Ovary (tissue), 9 donors: ENCODE data around the gene C16orf92. TPM values are rescaled to one million over a fixed set of nuclear protein-coding genes. Genes with fewer than 3 reads are reported as not detected.
A peak's percentile ranks its signal among the peaks of the same experiment; 100 is the strongest.

Source experiments
- DNase-seq, 5 donors: peaks; one replicate each; pipeline ENCODE4 v3.0.0-alpha.2; 2019 to 2020
- H3K27ac ChIP-seq, 2 donors: fragments of 200-600 bp; one replicate each; pipeline versions ENCODE4 v1.5.1 to v1.8.0; 2019 to 2022
- H3K27me3 ChIP-seq: fragments of 200-600 bp; one replicate; pipeline ENCODE4 v1.8.0; 2022
- H3K36me3 ChIP-seq: fragments of 200-600 bp; sonication (generic); one replicate; pipeline ENCODE4 v1.5.1; 2019
- H3K4me1 ChIP-seq: one replicate; pipeline ENCODE4 v1.8.1; 2013; ENCODE audit warnings: mild to moderate bottlenecking, moderate library complexity; ENCODE audit not compliant: insufficient read depth
- H3K4me3 ChIP-seq: fragments of 200-600 bp; sonication (generic); one replicate; pipeline ENCODE4 v1.5.1; 2017
- H3K9me3 ChIP-seq, 2 donors: fragments of 200-600 bp in 1 of 2; sonication (generic) in 1 of 2; one replicate each; pipeline versions ENCODE4 v1.5.1 to v1.8.1; 2013 to 2019; ENCODE audit warnings: mild to moderate bottlenecking in 1 of 2, moderate library complexity in 1 of 2
- EP300 ChIP-seq: sonication (generic); formaldehyde crosslinking; IDR thresholded peaks from one replicate; pipeline ENCODE4 v1.6.1; 2017; ENCODE audit warnings: antibody characterized with exemption
- POLR2A ChIP-seq: fragments of 450-650 bp; IDR thresholded peaks from one replicate; pipeline ENCODE4 v1.6.1; 2017; ENCODE audit warnings: antibody characterized with exemption, mild to moderate bottlenecking, moderate library complexity
- WGBS, 3 donors: extraction: QIAGEN DNeasy Blood & Tissue Kit in 1 of 3; methylation state at CpG; one replicate each; pipeline versions ENCODE4 v1.1.5 to v1.1.7; 2013 to 2017; 5-methylcytosine and 5-hydroxymethylcytosine counted together
- intact Hi-C, 4 donors: fragments of 100-400 bp; cut with DNase I; formaldehyde crosslinking; loops; one replicate each; pipeline versions ENCODE4 v1.11.0 to v1.15.1; 2022 to 2023
- polyA plus RNA-seq, 2 donors: library from polyadenylated mRNA; stranded (reverse); fragments of 200-250 nt in 1 of 2; fragments of 350-450 nt in 1 of 2; fragmentation: Illumina TruSeq in 1 of 2; extraction: RNeasy Lipid Tissue Mini Kit (QIAGEN cat#74804) in 1 of 2; gene quantifications; one replicate each; pipeline ENCODE4 v1.2.3, GENCODE V29; 2013 to 2014
- total RNA-seq, 7 donors: library from RNA; depleted of rRNA in 2 of 7; stranded (reverse); fragments of >200 nt in 2 of 7; fragmentation: NEBNext Ultra II Directional in 3 of 7; extraction: Animal tissue kit (Norgen Biotek cat#: 25700) in 3 of 7; gene quantifications; one replicate each; pipeline versions ENCODE4 v1.1.0 to v1.2.4, GENCODE V29; 2016 to 2023
- TF ChIP-seq, protein P1 (sequence below), 3 donors: fragments of 450-650 bp in 2 of 3; fragments of 200-600 bp in 1 of 3; IDR thresholded peaks; one replicate each; pipeline versions ENCODE4 v1.5.1 to v1.8.0; 2016 to 2022; ENCODE audit warnings: antibody characterized with exemption in 3 of 3, mild to moderate bottlenecking in 1 of 3
- donor health status: DM: no; HTN: no; CAD: no; lungs with moderate emphysema.
- donor health status: DM: no; HTN: no; CAD: no.
- donor health status: Bipolar disorder and iron deficiency.
- donor health status: DM: yes; HTN: yes; CAD: no.
- donor health status: DM: no; HTN: no; CAD: no.
- donor health status: DM: yes; HTN: yes; CAD: no.

The C16orf92 gene
- total and polyA plus RNA-seq, 9 donors, result not detected

DNA sequence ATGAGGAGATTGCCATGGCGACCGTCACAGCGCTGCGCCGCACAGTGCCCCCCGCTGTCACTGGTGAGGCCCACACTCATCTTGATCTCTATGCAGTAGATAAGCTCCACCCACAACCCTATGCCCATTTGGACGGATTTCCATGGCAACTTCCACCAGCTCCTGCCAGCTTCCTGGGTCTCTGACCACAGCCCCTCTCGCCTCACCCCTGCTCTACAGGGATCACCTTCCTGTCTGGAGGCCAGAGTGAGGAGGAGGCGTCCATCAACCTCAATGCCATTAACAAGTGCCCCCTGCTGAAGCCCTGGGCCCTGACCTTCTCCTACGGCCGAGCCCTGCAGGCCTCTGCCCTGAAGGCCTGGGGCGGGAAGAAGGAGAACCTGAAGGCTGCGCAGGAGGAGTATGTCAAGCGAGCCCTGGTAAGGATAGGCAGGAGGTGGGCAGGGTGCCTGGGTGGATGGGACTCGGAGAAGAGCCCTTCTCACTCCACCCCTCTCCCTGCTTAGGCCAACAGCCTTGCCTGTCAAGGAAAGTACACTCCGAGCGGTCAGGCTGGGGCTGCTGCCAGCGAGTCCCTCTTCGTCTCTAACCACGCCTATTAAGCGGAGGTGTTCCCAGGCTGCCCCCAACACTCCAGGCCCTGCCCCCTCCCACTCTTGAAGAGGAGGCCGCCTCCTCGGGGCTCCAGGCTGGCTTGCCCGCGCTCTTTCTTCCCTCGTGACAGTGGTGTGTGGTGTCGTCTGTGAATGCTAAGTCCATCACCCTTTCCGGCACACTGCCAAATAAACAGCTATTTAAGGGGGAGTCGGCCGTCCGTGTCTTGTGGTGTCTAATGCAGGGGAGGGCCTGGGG, 46.8 kb downstream of the C16orf92 start:
- DNase-seq, result peak; percentile 50 to 80 (median 59)

DNA sequence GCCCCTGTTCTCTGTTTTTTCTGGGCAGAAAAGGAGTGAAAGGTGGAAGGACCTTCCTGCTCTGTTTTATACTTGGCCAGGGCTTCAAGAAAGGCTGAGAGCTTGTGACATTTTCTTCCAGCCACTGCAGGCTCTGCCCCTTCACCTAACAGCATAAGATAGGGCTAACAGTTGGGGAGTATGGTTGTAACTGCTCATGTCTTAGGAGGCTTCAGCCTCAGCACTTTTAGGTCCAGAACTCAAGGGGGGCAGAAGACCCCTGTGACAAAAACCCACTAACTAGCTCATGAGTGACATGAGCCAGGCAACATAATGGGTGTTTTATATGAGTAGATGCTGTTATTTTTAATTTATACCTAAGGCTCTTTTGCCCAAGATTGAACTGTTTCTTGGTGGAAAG, 47.5 kb downstream of the C16orf92 start:
- TF ChIP-seq POLR2A (no peak), EP300 (no peak)
- TF ChIP-seq, protein P1, sequence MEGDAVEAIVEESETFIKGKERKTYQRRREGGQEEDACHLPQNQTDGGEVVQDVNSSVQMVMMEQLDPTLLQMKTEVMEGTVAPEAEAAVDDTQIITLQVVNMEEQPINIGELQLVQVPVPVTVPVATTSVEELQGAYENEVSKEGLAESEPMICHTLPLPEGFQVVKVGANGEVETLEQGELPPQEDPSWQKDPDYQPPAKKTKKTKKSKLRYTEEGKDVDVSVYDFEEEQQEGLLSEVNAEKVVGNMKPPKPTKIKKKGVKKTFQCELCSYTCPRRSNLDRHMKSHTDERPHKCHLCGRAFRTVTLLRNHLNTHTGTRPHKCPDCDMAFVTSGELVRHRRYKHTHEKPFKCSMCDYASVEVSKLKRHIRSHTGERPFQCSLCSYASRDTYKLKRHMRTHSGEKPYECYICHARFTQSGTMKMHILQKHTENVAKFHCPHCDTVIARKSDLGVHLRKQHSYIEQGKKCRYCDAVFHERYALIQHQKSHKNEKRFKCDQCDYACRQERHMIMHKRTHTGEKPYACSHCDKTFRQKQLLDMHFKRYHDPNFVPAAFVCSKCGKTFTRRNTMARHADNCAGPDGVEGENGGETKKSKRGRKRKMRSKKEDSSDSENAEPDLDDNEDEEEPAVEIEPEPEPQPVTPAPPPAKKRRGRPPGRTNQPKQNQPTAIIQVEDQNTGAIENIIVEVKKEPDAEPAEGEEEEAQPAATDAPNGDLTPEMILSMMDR (IDR thresholded peaks at IDR 0.05), result no peak
- peak overlapping the region in 1 of 2 donors; percentile 17 for H3K27ac ChIP-seq
- no peaks in the 10 kb centered on the region for H3K27me3 ChIP-seq
- intact Hi-C loops, result no loop called here
- no peaks in the 10 kb centered on the region for H3K9me3 ChIP-seq
- H3K4me1 ChIP-seq, result peaks cover 17% of the 10 kb centered on the region
- H3K36me3 ChIP-seq, result no peaks in the 10 kb centered on the region
- H3K4me3 ChIP-seq, result no peak overlapping the region
- no peak for DNase-seq

More for the DNA sequence above, 46.8 kb downstream of the C16orf92 start:
- 35 to 38% (median 35%) methylated on average over 28 to 31 of the region's 31 CpGs for WGBS, 3 donors
- no peaks in the 10 kb centered on the region for H3K36me3 ChIP-seq
- H3K27me3 ChIP-seq, result no peaks in the 10 kb centered on the region
- peak overlapping the region; percentile 15 to 17 for H3K27ac ChIP-seq
- no peaks in the 10 kb centered on the region for H3K9me3 ChIP-seq
- TF ChIP-seq, protein P1 (IDR thresholded peaks at IDR 0.05), result no peak
- TF ChIP-seq EP300 (no peak), POLR2A (no peak)
- intact Hi-C loops, result loop anchor here in 1 of 4 donors (10.0 kb wide), 1 partner anchor 335 kb away; the partner anchor contains the start of gene ZNF771
- H3K4me1 ChIP-seq, result peaks cover 15% of the 10 kb centered on the region
- H3K4me3 ChIP-seq, result no peak overlapping the region

Other genes with a start within 250 kb of the C16orf92 start
- gene ZG16, start 244.9 kb upstream of the C16orf92 start, total RNA-seq, result under 1 TPM in 3 of 7 donors, not detected in 4; 0.07 to 0.48 (median 0.15) TPM
- gene ZG16, start 244.9 kb upstream of the C16orf92 start, polyA plus RNA-seq, result not detected
- 10 to 100 TPM; 15.9 to 31.0 (median 20.7) TPM for gene KIF22, start 232.4 kb upstream of the C16orf92 start, total RNA-seq
- gene KIF22, start 232.4 kb upstream of the C16orf92 start, polyA plus RNA-seq, result 10 to 100 TPM; 14.4 to 30.6 TPM
- 100 to 1,000 TPM in 5 of 7 donors, 10 to 100 TPM in 2; 50.6 to 256 (median 192) TPM for gene MAZ, start 216.7 kb upstream of the C16orf92 start, total RNA-seq
- gene MAZ, start 216.7 kb upstream of the C16orf92 start, polyA plus RNA-seq, result 100 to 1,000 TPM; 105 to 152 TPM
- gene PRRT2, start 211.0 kb upstream of the C16orf92 start, total RNA-seq, result 10 to 100 TPM; 26.0 to 64.5 (median 36.0) TPM
- 10 to 100 TPM in 1 of 2 donors, 1 to 10 TPM in 1; 6.3 to 28.6 TPM for gene PRRT2, start 211.0 kb upstream of the C16orf92 start, polyA plus RNA-seq
- 10 to 100 TPM; 41.3 to 83.6 (median 66.6) TPM for gene PAGR1, start 207.0 kb upstream of the C16orf92 start, total RNA-seq
- gene PAGR1, start 207.0 kb upstream of the C16orf92 start, polyA plus RNA-seq, result 10 to 100 TPM; 13.9 to 63.3 TPM
- gene MVP, start 202.7 kb upstream of the C16orf92 start, total RNA-seq, result 100 to 1,000 TPM in 6 of 7 donors, 10 to 100 TPM in 1; 74.2 to 191 (median 138) TPM
- gene MVP, start 202.7 kb upstream of the C16orf92 start, polyA plus RNA-seq, result 10 to 100 TPM; 56.4 to 93.3 TPM
- gene CDIPT, start 160.0 kb upstream of the C16orf92 start, total RNA-seq, result 100 to 1,000 TPM in 4 of 7 donors, 10 to 100 TPM in 3; 88.2 to 121 (median 110) TPM
- gene CDIPT, start 160.0 kb upstream of the C16orf92 start, polyA plus RNA-seq, result 100 to 1,000 TPM in 1 of 2 donors, 10 to 100 TPM in 1; 47.6 to 145 TPM
- 10 to 100 TPM in 1 of 7 donors, 1 to 10 TPM in 5, under 1 TPM in 1; 0.73 to 13.3 (median 3.1) TPM for gene SEZ6L2, start 123.6 kb upstream of the C16orf92 start, total RNA-seq
- gene SEZ6L2, start 123.6 kb upstream of the C16orf92 start, polyA plus RNA-seq, result 1 to 10 TPM; 2.9 to 5.1 TPM
- gene ASPHD1, start 122.7 kb upstream of the C16orf92 start, total RNA-seq, result 1 to 10 TPM in 5 of 7 donors, under 1 TPM in 1, not detected in 1; 0.53 to 7.8 (median 1.6) TPM
- gene ASPHD1, start 122.7 kb upstream of the C16orf92 start, polyA plus RNA-seq, result 1 to 10 TPM in 1 of 2 donors, under 1 TPM in 1; 0.38 to 1.1 TPM
- gene KCTD13, start 97.0 kb upstream of the C16orf92 start, total RNA-seq, result 10 to 100 TPM; 18.4 to 36.8 (median 25.5) TPM
- 10 to 100 TPM in 1 of 2 donors, 1 to 10 TPM in 1; 7.0 to 16.3 TPM for gene KCTD13, start 97.0 kb upstream of the C16orf92 start, polyA plus RNA-seq
- gene TMEM219, start 61.1 kb upstream of the C16orf92 start, total RNA-seq, result 100 to 1,000 TPM in 3 of 7 donors, 10 to 100 TPM in 4; 81.3 to 143 (median 87.4) TPM
- 100 to 1,000 TPM in 1 of 2 donors, 10 to 100 TPM in 1; 84.1 to 124 TPM for gene TMEM219, start 61.1 kb upstream of the C16orf92 start, polyA plus RNA-seq
- 10 to 100 TPM; 24.8 to 54.0 (median 43.9) TPM for gene TAOK2, start 49.3 kb upstream of the C16orf92 start, total RNA-seq
- gene TAOK2, start 49.3 kb upstream of the C16orf92 start, polyA plus RNA-seq, result 10 to 100 TPM; 19.4 to 33.2 TPM
- 10 to 100 TPM; 11.8 to 22.7 (median 17.1) TPM for gene HIRIP3, start 27.6 kb upstream of the C16orf92 start, total RNA-seq
- gene HIRIP3, start 27.6 kb upstream of the C16orf92 start, polyA plus RNA-seq, result 10 to 100 TPM; 15.8 to 19.0 TPM
- gene INO80E, start 27.0 kb upstream of the C16orf92 start, total RNA-seq, result 10 to 100 TPM; 23.8 to 71.1 (median 55.5) TPM
- gene INO80E, start 27.0 kb upstream of the C16orf92 start, polyA plus RNA-seq, result 10 to 100 TPM; 38.8 to 81.6 TPM
- gene DOC2A, start 12.2 kb upstream of the C16orf92 start, total RNA-seq, result 1 to 10 TPM; 1.4 to 7.2 (median 4.7) TPM
- 1 to 10 TPM; 1.5 to 3.2 TPM for gene DOC2A, start 12.2 kb upstream of the C16orf92 start, polyA plus RNA-seq
- under 1 TPM in 1 of 7 donors, not detected in 6; 0.15 TPM for gene TLCD3B, start 8.1 kb downstream of the C16orf92 start, total RNA-seq
- not detected for gene TLCD3B, start 8.1 kb downstream of the C16orf92 start, polyA plus RNA-seq
- gene ALDOA, start 42.6 kb downstream of the C16orf92 start, total RNA-seq, result 1,000 to 10,000 TPM in 1 of 7 donors, 100 to 1,000 TPM in 6; 395 to 1,259 (median 847) TPM
- 100 to 1,000 TPM; 252 to 522 TPM for gene ALDOA, start 42.6 kb downstream of the C16orf92 start, polyA plus RNA-seq
- 10 to 100 TPM; 21.9 to 55.8 (median 49.1) TPM for gene PPP4C, start 52.8 kb downstream of the C16orf92 start, total RNA-seq
- 10 to 100 TPM; 13.7 to 58.8 TPM for gene PPP4C, start 52.8 kb downstream of the C16orf92 start, polyA plus RNA-seq
- gene TBX6, start 68.7 kb downstream of the C16orf92 start, total RNA-seq, result 1 to 10 TPM in 3 of 7 donors, under 1 TPM in 4; 0.23 to 1.5 (median 0.75) TPM
- gene TBX6, start 68.7 kb downstream of the C16orf92 start, polyA plus RNA-seq, result 1 to 10 TPM in 1 of 2 donors, under 1 TPM in 1; 0.08 to 1.1 TPM
- 10 to 100 TPM; 12.7 to 94.9 (median 63.1) TPM for gene YPEL3, start 73.0 kb downstream of the C16orf92 start, total RNA-seq
- gene YPEL3, start 73.0 kb downstream of the C16orf92 start, polyA plus RNA-seq, result 100 to 1,000 TPM in 1 of 2 donors, 10 to 100 TPM in 1; 30.2 to 134 TPM
- gene GDPD3, start 90.3 kb downstream of the C16orf92 start, total RNA-seq, result 1 to 10 TPM; 2.6 to 7.5 (median 4.6) TPM
- 1 to 10 TPM; 3.7 to 4.4 TPM for gene GDPD3, start 90.3 kb downstream of the C16orf92 start, polyA plus RNA-seq
- 100 to 1,000 TPM in 5 of 7 donors, 10 to 100 TPM in 2; 41.7 to 136 (median 115) TPM for gene MAPK3, start 100.0 kb downstream of the C16orf92 start, total RNA-seq
- 100 to 1,000 TPM; 116 to 171 TPM for gene MAPK3, start 100.0 kb downstream of the C16orf92 start, polyA plus RNA-seq
- 10 to 100 TPM in 4 of 7 donors, 1 to 10 TPM in 3; 6.7 to 33.3 (median 14.1) TPM for gene CORO1A, start 160.4 kb downstream of the C16orf92 start, total RNA-seq
- 10 to 100 TPM in 1 of 2 donors, 1 to 10 TPM in 1; 1.6 to 12.2 TPM for gene CORO1A, start 160.4 kb downstream of the C16orf92 start, polyA plus RNA-seq
- gene BOLA2B, start 170.5 kb downstream of the C16orf92 start, total RNA-seq, result 100 to 1,000 TPM in 1 of 7 donors, 10 to 100 TPM in 6; 21.3 to 106 (median 40.1) TPM
- 10 to 100 TPM; 10.0 to 43.9 TPM for gene BOLA2B, start 170.5 kb downstream of the C16orf92 start, polyA plus RNA-seq
- 10 to 100 TPM in 6 of 7 donors, 1 to 10 TPM in 1; 9.3 to 60.9 (median 33.9) TPM for gene SLX1A, start 170.7 kb downstream of the C16orf92 start, total RNA-seq
- gene SLX1A, start 170.7 kb downstream of the C16orf92 start, polyA plus RNA-seq, result 10 to 100 TPM in 1 of 2 donors, 1 to 10 TPM in 1; 3.5 to 12.5 TPM
- 10 to 100 TPM in 4 of 7 donors, 1 to 10 TPM in 3; 4.1 to 12.5 (median 10.5) TPM for gene SULT1A3, start 176.1 kb downstream of the C16orf92 start, total RNA-seq
- gene SULT1A3, start 176.1 kb downstream of the C16orf92 start, polyA plus RNA-seq, result 10 to 100 TPM in 1 of 2 donors, 1 to 10 TPM in 1; 9.9 to 10.0 TPM
- gene NPIPB13, start 225.3 kb downstream of the C16orf92 start, total RNA-seq, result 10 to 100 TPM in 3 of 7 donors, 1 to 10 TPM in 4; 1.3 to 23.7 (median 7.4) TPM
- 1 to 10 TPM; 3.2 to 4.5 TPM for gene NPIPB13, start 225.3 kb downstream of the C16orf92 start, polyA plus RNA-seq